Activated naive CD8-positive, alpha-beta T cell (primary cell): ENCODE measurements around the gene TSR3.

Experiments
- H3K27ac Mint-ChIP-seq: one replicate; pipeline ENCODE4 v1.8.0; 2021; ENCODE audit warnings: mixed read lengths
- H3K27me3 Mint-ChIP-seq: one replicate; pipeline ENCODE4 v1.8.0; 2021; ENCODE audit warnings: mixed read lengths
- H3K36me3 Mint-ChIP-seq: one replicate; pipeline ENCODE4 v1.8.0; 2021; ENCODE audit warnings: mixed read lengths
- H3K4me1 Mint-ChIP-seq: one replicate; pipeline ENCODE4 v1.8.0; 2021; ENCODE audit warnings: low read depth, mixed read lengths
- H3K4me3 Mint-ChIP-seq: one replicate; pipeline ENCODE4 v1.8.0; 2021; ENCODE audit warnings: mild to moderate bottlenecking, mixed read lengths
- H3K9me3 Mint-ChIP-seq: one replicate; pipeline ENCODE4 v1.8.0; 2021; ENCODE audit warnings: low read depth, mixed read lengths

Gene TSR3

DNA sequence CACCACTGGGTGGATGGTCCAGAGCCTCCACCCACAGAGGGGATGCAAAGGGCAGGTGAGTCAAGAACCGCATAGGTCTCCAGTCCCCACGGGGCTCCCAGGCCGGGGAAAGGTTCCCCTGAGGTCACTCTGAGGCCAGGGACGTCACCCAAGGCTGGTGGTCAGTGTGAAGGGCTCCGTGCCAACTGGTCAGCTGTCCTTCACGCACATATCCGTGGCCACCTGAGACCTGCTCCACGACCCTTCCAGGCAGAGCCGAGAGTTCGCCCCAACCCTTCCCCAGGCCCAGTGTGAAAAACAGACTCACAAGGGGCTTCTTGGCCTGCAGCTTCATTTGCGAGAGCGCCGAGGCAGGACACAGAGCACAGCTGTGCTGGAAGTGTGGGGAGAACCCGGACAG lies 2.8 kb downstream of the TSR3 start:
- H3K27me3 Mint-ChIP-seq = no peaks in the 10 kb centered on the region
- H3K4me1 Mint-ChIP-seq = peaks cover 21% of the 10 kb centered on the region
- H3K27ac Mint-ChIP-seq = no peak overlapping the region
- H3K9me3 Mint-ChIP-seq = no peaks in the 10 kb centered on the region
- H3K4me3 Mint-ChIP-seq = peak overlapping the region; percentile 57
- H3K36me3 Mint-ChIP-seq = no peaks in the 10 kb centered on the region

DNA sequence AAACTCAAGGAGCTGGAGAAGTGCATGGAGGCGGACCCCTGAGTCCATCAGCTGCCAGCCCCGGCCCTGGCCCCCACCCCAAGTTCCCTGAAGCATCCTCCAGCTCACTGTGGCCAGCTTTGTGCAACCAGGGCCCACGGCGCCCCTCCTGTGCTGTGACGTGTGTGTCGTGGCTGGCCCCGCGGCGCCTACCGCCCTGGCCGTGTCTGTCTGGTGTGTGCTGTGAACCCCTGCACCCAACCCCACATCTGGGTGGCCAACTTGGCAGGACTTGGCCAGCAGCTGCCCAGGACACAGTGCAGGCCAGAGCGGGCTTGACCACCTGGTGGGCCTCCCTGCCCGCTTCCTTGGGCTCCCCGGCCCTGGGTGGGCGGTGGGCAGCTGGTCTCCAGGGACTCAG lies 3.2 kb downstream of the TSR3 start:
- Mint-ChIP-seq H3K27me3 (no peaks in the 10 kb centered on the region), H3K36me3 (no peaks in the 10 kb centered on the region), H3K9me3 (no peaks in the 10 kb centered on the region), H3K4me3 (peak overlapping the region; percentile 46), H3K27ac (no peak overlapping the region), H3K4me1 (peaks cover 17% of the 10 kb centered on the region)

DNA sequence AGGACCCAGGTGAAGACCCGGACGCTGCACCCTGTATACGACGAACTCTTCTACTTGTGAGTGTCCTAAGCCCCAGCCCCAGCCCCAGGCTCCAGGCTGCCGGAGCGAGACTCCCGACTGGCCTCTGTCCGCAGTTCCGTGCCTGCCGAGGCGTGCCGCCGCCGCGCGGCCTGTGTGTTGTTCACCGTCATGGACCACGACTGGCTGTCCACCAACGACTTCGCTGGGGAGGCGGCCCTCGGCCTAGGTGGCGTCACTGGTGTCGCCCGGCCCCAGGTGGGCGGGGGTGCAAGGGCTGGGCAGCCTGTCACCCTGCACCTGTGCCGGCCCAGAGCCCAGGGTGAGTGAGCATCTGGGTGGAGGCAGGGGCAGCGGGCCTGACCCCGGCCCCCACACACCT lies 3.7 kb downstream of the TSR3 start:
- Mint-ChIP-seq H3K4me1 (peaks cover 17% of the 10 kb centered on the region), H3K4me3 (no peak overlapping the region), H3K36me3 (no peaks in the 10 kb centered on the region), H3K27me3 (no peaks in the 10 kb centered on the region), H3K27ac (no peak overlapping the region), H3K9me3 (no peaks in the 10 kb centered on the region)

DNA sequence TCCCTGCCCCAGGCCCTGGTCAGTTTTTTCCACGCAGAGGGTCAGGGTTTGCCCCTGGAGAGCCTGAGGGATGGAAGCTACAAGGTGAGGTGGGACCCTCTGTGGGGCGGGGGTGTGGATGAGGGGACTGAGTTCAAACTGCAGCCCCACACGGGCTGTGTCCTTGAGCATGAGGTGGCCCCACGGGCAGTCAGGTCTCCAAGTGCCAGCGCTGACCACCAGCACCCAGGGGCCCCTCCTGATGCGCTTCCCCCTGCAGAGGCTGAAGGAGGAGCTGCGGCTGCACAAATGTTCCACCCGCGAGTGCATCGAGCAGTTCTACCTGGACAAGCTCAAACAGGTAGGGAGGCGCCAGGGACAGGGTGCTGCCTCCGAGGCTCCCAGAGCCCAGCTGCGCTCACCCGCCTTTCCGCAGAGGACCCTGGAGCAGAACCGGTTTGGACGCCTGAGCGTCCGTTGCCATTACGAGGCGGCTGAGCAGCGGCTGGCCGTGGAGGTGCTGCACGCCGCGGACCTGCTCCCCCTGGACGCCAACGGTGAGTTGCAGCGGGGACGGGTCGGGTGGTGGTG lies 4.3 kb downstream of the TSR3 start:
- Mint-ChIP-seq H3K4me3 (no peak overlapping the region), H3K36me3 (no peaks in the 10 kb centered on the region), H3K27me3 (no peaks in the 10 kb centered on the region), H3K4me1 (peaks cover 19% of the 10 kb centered on the region), H3K9me3 (no peaks in the 10 kb centered on the region), H3K27ac (no peak overlapping the region)

DNA sequence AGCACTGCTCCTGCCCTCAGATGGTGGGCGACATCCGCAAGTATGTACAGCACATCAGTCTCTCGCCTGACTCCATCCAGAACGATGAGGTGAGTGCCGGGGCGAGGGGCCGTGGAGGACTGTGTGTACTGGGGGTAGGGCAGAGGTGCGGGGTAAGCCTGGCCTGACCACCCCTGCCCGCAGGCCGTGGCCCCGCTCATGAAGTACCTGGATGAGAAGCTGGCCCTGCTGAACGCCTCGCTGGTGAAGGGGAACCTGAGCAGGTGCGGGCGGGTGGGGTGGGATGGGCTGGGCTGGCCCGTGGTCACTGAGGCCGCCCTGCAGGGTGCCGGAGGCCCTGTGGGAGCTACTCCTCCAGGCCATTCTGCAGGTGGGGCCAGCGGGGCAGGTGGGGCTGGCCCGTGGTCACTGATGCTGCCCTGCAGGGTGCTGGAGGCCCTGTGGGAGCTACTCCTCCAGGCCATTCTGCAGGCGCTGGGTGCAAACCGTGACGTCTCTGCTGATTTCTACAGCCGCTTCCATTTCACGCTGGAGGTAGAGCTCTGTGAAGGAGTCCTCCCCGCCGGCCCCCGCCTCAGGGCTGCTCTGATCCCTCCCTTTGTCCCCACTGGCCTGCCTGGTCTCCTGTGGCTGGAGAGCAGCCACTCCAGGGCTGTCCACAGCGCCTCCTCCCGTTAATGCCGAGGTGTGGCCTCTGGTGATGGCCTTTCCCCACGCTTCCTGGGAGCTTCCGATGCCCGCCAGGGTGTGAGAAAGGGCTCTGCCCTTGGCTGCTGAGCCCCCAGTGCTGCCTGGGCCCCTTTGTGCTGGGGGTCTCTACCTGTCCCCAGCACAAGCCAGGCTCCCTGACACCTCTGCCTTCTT lies 5.0 kb downstream of the TSR3 start:
- Mint-ChIP-seq H3K27ac (no peak overlapping the region), H3K9me3 (no peaks in the 10 kb centered on the region), H3K4me3 (no peak overlapping the region), H3K4me1 (peaks cover 23% of the 10 kb centered on the region), H3K36me3 (no peaks in the 10 kb centered on the region), H3K27me3 (no peaks in the 10 kb centered on the region)

DNA sequence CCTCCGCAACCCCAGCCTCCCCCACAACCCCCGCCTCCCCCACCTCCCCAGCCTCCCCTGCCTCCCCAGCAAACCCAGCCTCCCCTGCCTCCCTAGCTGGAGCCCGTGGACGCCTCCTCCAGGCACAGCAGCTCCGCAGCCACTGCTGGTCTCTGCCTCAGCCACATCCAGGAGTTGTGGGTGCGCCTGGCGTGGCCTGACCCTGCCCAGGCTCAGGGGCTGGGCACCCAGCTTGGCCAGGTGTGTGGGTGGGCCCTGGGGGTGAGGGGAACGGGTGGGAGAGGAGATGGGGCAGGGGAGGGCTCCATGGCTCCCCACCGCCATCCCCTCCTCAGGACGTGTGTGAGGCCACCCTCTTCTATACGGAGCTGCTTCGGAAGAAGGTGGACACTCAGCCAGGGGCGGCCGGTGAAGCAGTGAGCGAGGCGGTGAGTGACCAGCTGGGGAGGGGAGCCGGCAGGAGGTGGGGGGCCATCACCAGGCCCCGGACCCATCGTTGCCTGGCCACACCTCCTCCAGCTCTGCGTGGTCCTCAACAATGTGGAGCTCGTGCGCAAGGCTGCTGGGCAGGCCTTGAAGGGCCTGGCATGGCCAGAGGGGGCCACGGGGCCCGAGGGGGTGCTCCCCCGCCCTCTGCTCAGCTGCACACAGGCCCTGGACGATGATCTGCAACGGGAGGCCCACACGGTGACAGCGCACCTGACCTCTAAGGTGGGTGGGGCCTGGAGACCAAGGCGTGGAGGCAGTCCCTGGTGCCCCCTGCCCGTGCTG lies 5.8 kb downstream of the TSR3 start:
- H3K27me3 Mint-ChIP-seq = no peaks in the 10 kb centered on the region
- H3K4me3 Mint-ChIP-seq = no peak overlapping the region
- H3K9me3 Mint-ChIP-seq = no peaks in the 10 kb centered on the region
- peaks cover 23% of the 10 kb centered on the region for H3K4me1 Mint-ChIP-seq
- no peaks in the 10 kb centered on the region for H3K36me3 Mint-ChIP-seq
- H3K27ac Mint-ChIP-seq = no peak overlapping the region

DNA sequence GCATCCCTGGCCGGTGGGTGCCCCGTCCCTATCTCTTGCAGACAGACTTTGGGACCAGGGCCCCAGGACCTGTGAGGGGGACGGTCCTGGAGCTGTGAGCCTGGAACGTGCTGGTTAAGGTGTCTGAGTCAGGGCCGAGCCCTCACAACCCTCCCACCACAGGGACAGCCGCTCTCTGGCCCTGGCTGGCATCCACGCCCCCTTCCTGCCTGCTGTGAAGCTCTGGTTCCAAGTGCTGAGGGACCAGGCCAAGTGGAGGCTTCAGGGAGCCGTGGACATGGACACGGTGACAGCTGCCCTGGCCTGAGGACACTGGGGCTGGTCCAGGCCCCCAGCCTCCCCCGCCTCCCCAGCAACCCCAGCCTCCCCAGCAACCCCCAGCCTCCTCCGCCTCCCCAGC lies 6.6 kb downstream of the TSR3 start:
- Mint-ChIP-seq H3K36me3 (no peaks in the 10 kb centered on the region), H3K27ac (no peak overlapping the region), H3K4me1 (peaks cover 17% of the 10 kb centered on the region), H3K27me3 (no peaks in the 10 kb centered on the region), H3K9me3 (no peaks in the 10 kb centered on the region), H3K4me3 (no peak overlapping the region)

DNA sequence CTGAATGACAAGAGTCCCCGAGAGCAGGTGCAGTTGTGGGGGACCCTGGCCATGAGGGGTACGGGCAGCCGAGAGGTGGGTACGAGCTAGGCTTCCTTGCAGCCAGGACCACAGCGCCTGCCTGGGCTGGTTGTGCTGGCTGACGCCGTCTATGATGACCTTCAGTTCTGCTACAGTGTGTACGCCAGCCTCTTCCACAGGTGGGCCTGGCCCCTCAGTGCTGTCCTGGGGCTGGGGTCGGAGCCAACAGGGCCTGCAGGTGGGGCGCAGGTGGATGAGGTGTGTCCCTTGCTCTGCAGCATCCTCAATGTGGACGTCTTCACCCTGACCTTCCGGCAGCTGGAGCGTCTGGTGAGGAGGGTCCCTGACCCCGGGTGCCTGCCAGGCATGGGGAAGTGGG lies 7.2 kb downstream of the TSR3 start:
- Mint-ChIP-seq H3K27me3 (no peaks in the 10 kb centered on the region), H3K4me1 (peaks cover 17% of the 10 kb centered on the region), H3K4me3 (no peak overlapping the region), H3K36me3 (no peaks in the 10 kb centered on the region), H3K27ac (no peak overlapping the region), H3K9me3 (no peaks in the 10 kb centered on the region)

DNA sequence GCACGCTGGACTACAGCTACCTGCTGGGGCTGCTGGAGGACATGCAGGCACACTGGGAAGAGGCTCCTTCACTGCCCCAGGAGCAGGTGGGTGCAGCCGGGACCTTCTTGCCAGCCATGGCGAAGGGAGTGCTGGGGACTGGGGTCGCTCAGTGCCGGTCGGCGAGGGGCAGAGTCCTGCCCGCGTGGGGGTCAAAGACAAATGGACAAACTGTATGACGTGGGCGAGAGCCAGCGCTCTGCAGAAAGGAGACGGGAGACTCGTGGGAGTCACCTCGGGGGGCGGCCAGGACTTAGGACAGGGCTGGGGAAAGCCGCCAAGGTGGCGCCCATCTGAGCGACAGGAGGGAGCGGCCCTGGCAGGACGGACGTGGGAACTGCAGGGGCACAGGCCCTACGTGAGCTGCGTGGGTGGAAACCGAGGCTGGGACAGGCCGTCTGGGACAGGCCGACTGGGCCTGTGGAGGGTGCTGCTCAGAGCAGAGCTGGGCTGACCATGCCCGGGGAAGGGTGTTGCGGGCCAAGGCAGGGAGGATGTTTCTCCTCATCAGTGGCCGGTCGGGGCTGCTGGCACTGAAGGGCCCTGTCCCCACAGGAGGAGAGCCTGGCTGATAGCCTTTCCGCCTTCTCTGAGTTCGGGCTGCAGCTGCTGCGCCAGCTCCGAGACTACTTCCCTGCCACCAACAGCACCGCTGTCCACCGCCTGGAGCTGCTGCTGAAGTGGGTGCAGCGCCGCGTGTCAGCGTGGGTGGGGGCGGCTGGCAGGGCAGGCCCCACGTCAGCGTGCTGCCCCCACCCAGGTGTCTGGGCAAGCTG lies 8.0 kb downstream of the TSR3 start:
- H3K27me3 Mint-ChIP-seq = no peaks in the 10 kb centered on the region
- H3K27ac Mint-ChIP-seq = peak overlapping the region; percentile 25
- no peaks in the 10 kb centered on the region for H3K9me3 Mint-ChIP-seq
- H3K4me3 Mint-ChIP-seq = peak overlapping the region; percentile 36
- H3K4me1 Mint-ChIP-seq = peaks cover 17% of the 10 kb centered on the region
- no peaks in the 10 kb centered on the region for H3K36me3 Mint-ChIP-seq

DNA sequence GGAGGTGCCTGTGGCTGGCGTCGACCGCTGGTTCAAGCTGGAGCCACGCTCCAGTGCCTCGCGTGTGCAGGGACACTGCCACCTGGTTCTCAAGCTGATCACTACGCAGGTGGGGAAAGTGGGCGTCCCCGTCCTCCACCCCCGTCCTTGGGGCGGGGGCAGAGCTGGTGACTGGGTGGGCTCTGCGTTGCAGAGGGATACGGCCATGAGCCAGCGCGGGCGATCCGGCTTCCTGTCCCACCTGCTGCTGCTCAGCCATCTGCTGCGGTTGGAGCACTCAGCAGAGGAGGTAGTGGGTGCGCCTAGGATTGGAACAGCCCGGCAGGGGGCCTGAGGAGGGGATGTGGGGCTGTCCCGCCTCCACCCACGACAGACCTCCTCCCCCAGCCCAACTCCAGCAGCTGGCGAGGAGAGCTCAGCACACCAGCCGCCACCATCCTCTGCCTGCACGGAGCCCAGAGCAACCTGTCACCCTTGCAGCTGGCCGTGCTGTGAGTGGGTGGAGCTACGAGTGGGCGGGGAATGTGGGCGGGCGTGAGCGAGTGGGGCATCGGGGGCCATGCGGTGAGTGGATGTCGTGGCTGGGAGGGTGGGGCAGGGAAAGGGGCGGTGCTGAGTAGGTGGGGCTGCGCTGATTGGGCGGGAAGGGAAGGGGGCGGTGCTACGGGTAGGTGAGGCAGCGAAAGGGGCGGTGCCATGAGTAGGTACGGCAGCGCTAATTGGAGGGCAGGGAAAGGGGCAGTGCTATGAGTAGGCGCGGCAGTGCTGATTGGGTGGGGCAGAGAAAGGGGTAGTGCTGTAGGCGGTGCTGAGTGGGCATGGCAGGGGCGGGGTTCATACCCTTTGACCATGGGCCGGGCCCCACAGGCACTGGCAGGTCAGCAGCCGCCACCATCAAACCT lies 8.9 kb downstream of the TSR3 start:
- H3K4me1 Mint-ChIP-seq = peaks cover 17% of the 10 kb centered on the region
- no peaks in the 10 kb centered on the region for H3K9me3 Mint-ChIP-seq
- H3K4me3 Mint-ChIP-seq = peak overlapping the region; percentile 36
- H3K27ac Mint-ChIP-seq = peak overlapping the region; percentile 25
- H3K27me3 Mint-ChIP-seq = no peaks in the 10 kb centered on the region
- H3K36me3 Mint-ChIP-seq = no peaks in the 10 kb centered on the region

DNA sequence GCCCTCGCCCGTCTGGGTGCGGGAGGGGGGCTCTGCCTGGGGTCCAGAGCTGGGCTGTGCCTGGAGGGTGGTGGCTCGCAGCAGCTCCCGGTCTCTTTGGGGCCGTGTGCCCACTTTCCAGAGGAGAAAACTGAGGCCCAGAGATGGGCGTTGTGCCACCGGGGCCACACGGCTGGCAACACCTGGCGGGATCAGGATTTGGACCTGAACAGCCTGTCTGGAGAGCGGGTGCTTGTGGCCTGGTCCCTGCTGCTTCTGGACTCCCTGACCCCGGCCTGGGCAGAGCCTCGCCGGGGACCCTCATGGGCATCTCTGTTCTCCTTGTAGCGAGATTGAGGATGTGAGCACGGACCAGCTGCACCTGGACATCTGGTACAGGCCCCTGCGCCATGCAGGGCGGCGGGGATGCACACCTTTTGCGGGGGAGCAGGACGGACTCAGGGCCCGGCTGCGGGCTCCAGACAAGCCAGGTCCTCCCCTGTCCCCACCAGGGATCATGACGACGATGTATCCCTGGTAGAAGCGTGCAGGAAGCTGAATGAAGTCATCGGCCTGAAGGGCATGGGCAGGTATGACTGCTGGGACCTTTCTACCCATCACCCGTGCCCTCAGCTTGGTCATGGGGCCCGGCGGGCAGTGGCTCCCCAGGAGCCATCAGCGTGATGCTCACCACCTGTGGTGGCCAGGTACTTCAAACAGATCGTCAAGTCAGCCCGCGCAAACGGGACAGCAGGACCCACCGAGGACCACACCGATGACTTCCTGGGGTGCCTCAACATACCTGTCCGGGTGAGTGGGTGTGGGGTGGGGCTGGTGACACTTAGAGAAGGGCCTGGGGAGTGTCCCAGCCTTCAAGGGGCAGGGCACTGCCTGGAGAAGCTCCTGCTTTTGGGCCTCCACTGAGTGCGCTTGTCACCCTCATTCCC lies 9.9 kb downstream of the TSR3 start:
- H3K27me3 Mint-ChIP-seq = no peaks in the 10 kb centered on the region
- H3K36me3 Mint-ChIP-seq = no peaks in the 10 kb centered on the region
- H3K4me3 Mint-ChIP-seq = peak overlapping the region; percentile 36
- H3K4me1 Mint-ChIP-seq = peaks cover 17% of the 10 kb centered on the region
- H3K27ac Mint-ChIP-seq = no peak overlapping the region
- no peaks in the 10 kb centered on the region for H3K9me3 Mint-ChIP-seq

DNA sequence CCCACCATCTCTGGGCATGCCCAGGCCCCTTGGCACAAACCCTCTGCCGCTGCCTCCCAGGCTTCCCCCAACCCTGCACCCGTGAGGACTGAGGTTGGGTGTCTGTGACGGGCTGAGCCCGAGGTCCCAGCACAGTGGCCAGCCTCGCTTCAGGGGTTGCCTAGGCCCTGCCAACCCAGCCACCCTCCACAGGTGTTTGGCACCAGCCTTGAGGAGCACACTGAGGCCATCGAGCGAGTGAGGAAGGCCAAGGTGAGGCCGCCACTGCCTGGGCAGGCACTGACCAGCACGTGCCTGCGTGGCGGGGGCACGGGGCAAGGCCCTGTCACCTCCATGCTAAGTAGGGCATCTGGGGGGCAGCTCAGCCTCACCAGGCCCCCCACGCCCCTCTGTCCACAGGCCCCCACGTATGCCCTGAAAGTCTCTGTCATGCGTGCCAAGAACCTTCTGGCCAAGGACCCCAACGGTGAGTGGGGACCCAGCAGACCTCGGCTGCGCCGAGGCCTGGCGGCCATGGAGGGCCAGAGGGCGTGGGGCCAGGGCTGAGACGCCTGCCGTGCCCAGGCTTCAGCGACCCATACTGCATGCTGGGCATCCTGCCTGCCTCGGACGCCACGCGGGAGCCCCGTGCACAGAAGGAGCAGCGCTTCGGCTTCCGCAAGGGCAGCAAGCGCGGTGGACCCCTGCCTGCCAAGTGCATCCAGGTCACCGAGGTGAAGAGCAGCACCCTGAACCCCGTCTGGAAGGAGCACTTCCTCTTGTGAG lies 10.8 kb downstream of the TSR3 start:
- H3K36me3 Mint-ChIP-seq = no peaks in the 10 kb centered on the region
- no peak overlapping the region for H3K27ac Mint-ChIP-seq
- H3K27me3 Mint-ChIP-seq = no peaks in the 10 kb centered on the region
- H3K4me3 Mint-ChIP-seq = no peak overlapping the region
- H3K4me1 Mint-ChIP-seq = peaks cover 17% of the 10 kb centered on the region
- H3K9me3 Mint-ChIP-seq = no peaks in the 10 kb centered on the region
